Activated CD4-positive, alpha-beta T cell treated with anti-CD3 and anti-CD28 coated beads, Interleukin-10, Interleukin-2, amounts not matched to agents 100 ng/mL and 50 ng/mL, durations not matched to agents 16 hours and 8 hours (primary cell): ENCODE results near the gene MLN.
A peak's percentile ranks its signal among the peaks of the same experiment; 100 is the strongest.

Experiments
- DNase-seq: peaks from one replicate; pipeline ENCODE4 v3.0.0-alpha.2; 2020

The MLN gene

GRCh38 chr6:33813990-33814985, 10.5 kb upstream of the MLN start:
- no peak for DNase-seq

- DNase-seq = no peak
These were observed 9.6 kb upstream of the MLN start for GRCh38 chr6:33813246-33813904.

DNA sequence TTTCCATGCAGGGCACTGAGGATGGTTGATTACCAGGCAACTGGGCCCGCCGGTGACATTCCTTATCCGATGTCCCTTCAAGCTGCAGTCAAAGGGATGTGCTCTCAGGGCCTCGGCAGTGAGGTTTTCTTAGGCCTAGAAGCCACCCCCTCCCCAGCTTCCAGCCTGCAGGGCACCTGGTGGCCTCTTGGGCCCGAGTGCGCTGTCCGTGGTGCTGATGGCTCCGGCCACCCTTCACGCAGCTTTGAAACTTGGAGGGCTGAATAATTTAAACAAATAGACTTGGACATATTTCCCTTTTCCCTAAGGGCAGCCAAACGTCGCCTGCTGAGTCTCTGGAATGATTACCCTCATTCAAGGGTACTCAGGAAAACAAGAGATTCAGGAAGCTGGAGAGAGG, 8.9 kb upstream of the MLN start:
- peak; percentile 25 for DNase-seq

DNA sequence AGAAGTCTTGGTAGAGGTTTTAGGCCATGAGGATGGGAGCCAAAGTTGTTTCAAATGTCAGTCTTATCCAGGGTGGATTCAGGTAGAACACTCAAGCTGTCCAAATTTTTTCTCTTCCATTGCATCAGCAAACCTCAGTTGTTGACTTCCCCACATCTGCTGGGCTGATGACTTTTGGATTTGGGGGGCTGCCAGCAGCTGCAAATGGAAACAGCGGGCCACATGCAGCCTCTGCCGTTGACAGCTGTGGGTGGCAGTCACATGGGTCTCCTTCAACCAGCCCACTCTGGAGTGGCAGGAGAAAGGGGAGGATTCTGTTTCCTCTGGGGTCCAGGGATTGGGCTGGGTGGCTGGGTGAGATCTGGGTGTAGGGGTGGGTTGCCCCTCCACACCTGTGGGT, 5.8 kb upstream of the MLN start:
- no peak for DNase-seq

- DNase-seq = no peak
These were observed 4.9 kb upstream of the MLN start for GRCh38 chr6:33808641-33809180.

DNA sequence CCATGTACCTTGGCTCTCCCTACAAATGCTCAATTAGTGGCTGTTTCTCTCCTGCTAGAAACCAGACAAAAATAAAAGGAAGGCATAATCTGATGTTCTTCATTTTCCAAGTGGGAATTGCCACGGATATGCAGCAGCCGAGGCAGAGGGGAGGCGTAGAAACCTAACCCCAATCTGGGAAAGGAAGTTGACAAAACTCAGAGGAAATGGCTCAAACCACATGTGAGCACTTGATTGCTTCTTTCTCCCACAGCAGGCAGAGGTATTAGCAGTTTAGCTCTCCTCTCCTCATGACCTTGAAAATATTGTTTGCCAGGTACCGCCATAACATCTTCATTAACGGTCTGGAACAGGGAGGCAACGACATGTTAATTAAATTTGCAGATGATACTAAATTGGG, 3.8 kb upstream of the MLN start:
- DNase-seq = peak; percentile 17

GRCh38 chr6:33806841-33807240, 3.0 kb upstream of the MLN start:
- DNase-seq = no peak

DNA sequence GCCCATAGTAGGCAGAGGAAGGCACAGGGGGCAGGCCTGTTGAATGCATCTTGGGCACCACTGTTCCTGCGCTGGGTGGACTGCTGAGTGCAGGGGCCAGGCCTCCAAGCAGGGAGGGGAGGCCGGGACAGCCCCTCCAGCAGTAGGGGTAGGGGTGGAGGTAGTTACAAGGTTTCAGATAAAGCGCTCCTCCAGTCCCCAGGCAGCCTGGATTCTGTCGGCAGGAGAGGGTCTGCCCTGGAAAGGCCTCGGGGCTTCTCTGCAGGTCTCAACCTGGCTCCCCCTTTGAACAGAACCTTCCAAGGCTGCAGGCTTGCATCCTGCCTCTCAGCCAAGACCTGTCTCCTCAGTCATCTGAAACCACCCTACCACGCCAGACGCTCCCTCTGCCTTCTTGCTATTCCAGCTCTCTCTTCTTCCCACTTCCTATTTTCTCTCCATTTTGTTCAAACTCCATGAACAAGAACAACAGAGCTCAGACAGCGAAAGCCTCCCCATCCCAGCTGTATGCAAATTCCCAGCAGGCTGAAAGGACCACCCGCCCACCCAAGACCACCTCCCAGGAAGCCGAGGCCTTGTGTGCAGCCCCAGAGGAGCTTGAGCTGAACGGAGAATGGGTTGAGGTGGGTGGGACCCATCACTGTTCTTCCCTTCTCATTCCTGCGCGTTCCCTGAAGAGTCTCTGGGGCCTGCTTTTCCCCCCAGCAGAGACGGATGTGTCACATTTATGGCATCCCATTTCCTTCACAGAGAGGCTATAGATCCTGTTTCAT, 1.4 kb downstream of the MLN start:
- DNase-seq = no peak

- no peak for DNase-seq
These were observed 2.2 kb downstream of the MLN start for GRCh38 chr6:33801611-33802010.

GRCh38 chr6:33800248-33800969, 3.4 kb downstream of the MLN start:
- DNase-seq = no peak

GRCh38 chr6:33799454-33800113, 4.2 kb downstream of the MLN start:
- no peak for DNase-seq

GRCh38 chr6:33798343-33798848, 5.4 kb downstream of the MLN start:
- DNase-seq = no peak

- DNase-seq = no peak
These were observed 6.0 kb downstream of the MLN start for GRCh38 chr6:33797626-33798342.

GRCh38 chr6:33794910-33795623, 8.7 kb downstream of the MLN start:
- no peak for DNase-seq

GRCh38 chr6:33792981-33793380, 10.8 kb downstream of the MLN start:
- DNase-seq = no peak

- DNase-seq = no peak
These were observed 12.2 kb downstream of the MLN start for GRCh38 chr6:33791620-33792019.

DNA sequence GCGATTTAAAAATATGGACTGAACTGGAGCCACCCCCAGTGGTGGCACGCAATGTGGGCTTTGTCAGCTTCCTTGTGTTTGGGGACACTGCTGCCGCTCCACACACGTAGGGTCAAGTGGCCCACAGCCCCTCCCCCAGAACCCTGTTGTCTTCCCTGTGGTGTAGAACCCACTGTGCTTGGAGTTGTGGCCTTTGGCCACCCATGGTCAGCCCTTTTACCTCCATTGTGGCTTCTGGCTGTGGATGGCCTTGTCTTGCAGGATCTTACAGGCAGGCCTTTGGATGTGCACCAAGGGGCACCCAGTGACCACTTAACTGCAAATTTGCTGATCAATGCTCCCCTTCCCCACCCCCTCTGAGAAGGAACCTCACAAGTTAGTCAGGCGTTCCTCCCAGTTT, 12.9 kb downstream of the MLN start:
- DNase-seq = no peak

GRCh38 chr6:33790379-33790778, 13.4 kb downstream of the MLN start:
- no peak for DNase-seq

- DNase-seq = no peak
These were observed 14.3 kb downstream of the MLN start for GRCh38 chr6:33789550-33789895.
